Neural cell (in vitro differentiated cells): ENCODE measurements around the gene CALHM5. TPM values are rescaled to one million over a fixed set of nuclear protein-coding genes. Genes with fewer than 3 reads are reported as not detected.

Experiments
- H2AFZ ChIP-seq: fragments of 200-600, 300-800 bp; sonication (generic), shearing (Covaris generic); 2 replicates; pipeline ENCODE4 v1.6.0; 2014; ENCODE audit warnings: low read depth, mild to moderate bottlenecking, antibody characterized with exemption, low read length, moderate library complexity
- H3F3A ChIP-seq: fragments of 200-600 bp; shearing (Covaris generic); 2 replicates; pipeline ENCODE4 v1.6.1; 2016; ENCODE audit warnings: mild to moderate bottlenecking, moderate library complexity, mixed read lengths, antibody characterized with exemption, low read length; ENCODE audit not compliant: insufficient read depth, poor library complexity, severe bottlenecking
- H3K27ac ChIP-seq: fragments of 200-600, 300-800 bp; sonication (generic), shearing (Covaris generic); 2 replicates; pipeline ENCODE4 v1.5.1; 2014; ENCODE audit warnings: mild to moderate bottlenecking, low read length, moderate library complexity
- H3K27me3 ChIP-seq: fragments of 300-800, 200-600 bp; sonication (generic), shearing (Covaris generic); 2 replicates; pipeline ENCODE4 v1.6.0; 2014; ENCODE audit warnings: mild to moderate bottlenecking, low read depth, low read length, moderate library complexity; ENCODE audit not compliant: insufficient read depth
- H3K36me3 ChIP-seq: fragments of 300-800, 200-600 bp; sonication (generic), shearing (Covaris generic); 2 replicates; pipeline ENCODE4 v1.5.1; 2014; ENCODE audit warnings: mild to moderate bottlenecking, antibody characterized with exemption, low read length, moderate library complexity; ENCODE audit not compliant: insufficient read depth
- H3K4me2 ChIP-seq: fragments of 300-800, 200-600 bp; sonication (generic), shearing (Covaris generic); 2 replicates; pipeline ENCODE4 v1.6.0; 2014; ENCODE audit warnings: mild to moderate bottlenecking, low read length
- H3K4me3 ChIP-seq: fragments of 300-800, 200-600 bp; sonication (generic), shearing (Covaris generic); 2 replicates; pipeline ENCODE4 v1.5.1; 2014; ENCODE audit warnings: mild to moderate bottlenecking, low read length, moderate library complexity
- H3K79me2 ChIP-seq: fragments of 200-600 bp; shearing (Covaris generic); replicated peaks from 2 replicates; pipeline ENCODE4 v1.6.0; 2014; ENCODE audit warnings: mild to moderate bottlenecking, low read length, moderate library complexity; ENCODE audit not compliant: insufficient read depth
- H3K9ac ChIP-seq: fragments of 300-800, 200-600 bp; sonication (generic), shearing (Covaris generic); 2 replicates; pipeline ENCODE4 v1.6.1; 2016; ENCODE audit warnings: mild to moderate bottlenecking, low read length, mixed read lengths
- H3K9me2 ChIP-seq: fragments of 200-600 bp; shearing (Covaris generic); 2 replicates; pipeline ENCODE4 v1.6.1; 2016; ENCODE audit warnings: mild to moderate bottlenecking, low read length, mixed read lengths; ENCODE audit not compliant: insufficient read depth
- H3K9me3 ChIP-seq: fragments of 200-600, 300-800 bp; sonication (generic), shearing (Covaris generic); 2 replicates; pipeline ENCODE4 v1.6.1; 2016; ENCODE audit warnings: mild to moderate bottlenecking, mixed run types, low read length, moderate library complexity, mixed read lengths
- H4K20me1 ChIP-seq: fragments of 200-600 bp; shearing (Covaris generic); 2 replicates; pipeline ENCODE4 v1.6.1; 2016; ENCODE audit warnings: mild to moderate bottlenecking, mixed run types; ENCODE audit not compliant: insufficient read depth
- EP300 ChIP-seq: fragments of 450-650 bp; conservative IDR thresholded peaks from 2 replicates; pipeline ENCODE4 v1.6.1; 2014; ENCODE audit warnings: antibody characterized with exemption, mild to moderate bottlenecking, moderate library complexity; ENCODE audit not compliant: poor library complexity, severe bottlenecking
- EZH2 ChIP-seq: fragments of 200-600, 300-800 bp; shearing (Covaris generic), sonication (generic); IDR thresholded peaks from 2 replicates; pipeline ENCODE4 v1.6.1; 2014; ENCODE audit warnings: antibody characterized with exemption, low read length, borderline replicate concordance, mild to moderate bottlenecking; ENCODE audit not compliant: insufficient read depth, poor library complexity, severe bottlenecking
- MXI1 ChIP-seq: fragments of 450-650 bp; conservative IDR thresholded peaks from 2 replicates; pipeline ENCODE4 v1.6.1; 2014; ENCODE audit warnings: antibody characterized with exemption, mild to moderate bottlenecking; ENCODE audit not compliant: poor library complexity, severe bottlenecking
- POLR2AphosphoS5 ChIP-seq: IDR thresholded peaks from 2 replicates; pipeline ENCODE4 v1.6.1; 2012
- RAD21 ChIP-seq: fragments of 450-650 bp; conservative IDR thresholded peaks from 2 replicates; pipeline ENCODE4 v1.6.1; 2014; ENCODE audit warnings: antibody characterized with exemption, mild to moderate bottlenecking, moderate library complexity
- SMC3 ChIP-seq: fragments of 450-650 bp; conservative IDR thresholded peaks from 2 replicates; pipeline ENCODE4 v1.6.1; 2014; ENCODE audit warnings: antibody characterized with exemption, mild to moderate bottlenecking, moderate library complexity; ENCODE audit not compliant: poor library complexity
- TAF1 ChIP-seq: IDR thresholded peaks from 2 replicates; pipeline ENCODE4 v1.6.1; 2012; ENCODE audit warnings: low read depth
- polyA plus RNA-seq: library from polyadenylated mRNA; depleted of rRNA; stranded (reverse); fragments of >200 nt; gene quantifications from 2 replicates; pipeline ENCODE4 v1.2.3, GENCODE V29; 2014
- TF ChIP-seq, protein P1 (sequence below): IDR thresholded peaks from 2 replicates; pipeline ENCODE4 v1.6.1; 2012; ENCODE audit warnings: borderline replicate concordance
- TF ChIP-seq, protein P2 (sequence below): fragments of 450-650 bp; IDR thresholded peaks from 2 replicates; pipeline ENCODE4 v1.5.1; 2014; ENCODE audit warnings: antibody characterized with exemption, mild to moderate bottlenecking, moderate library complexity; ENCODE audit not compliant: poor library complexity, severe bottlenecking

CALHM5 gene
- polyA plus RNA-seq, 1 donor from 2014 or later = 0.07 TPM

DNA sequence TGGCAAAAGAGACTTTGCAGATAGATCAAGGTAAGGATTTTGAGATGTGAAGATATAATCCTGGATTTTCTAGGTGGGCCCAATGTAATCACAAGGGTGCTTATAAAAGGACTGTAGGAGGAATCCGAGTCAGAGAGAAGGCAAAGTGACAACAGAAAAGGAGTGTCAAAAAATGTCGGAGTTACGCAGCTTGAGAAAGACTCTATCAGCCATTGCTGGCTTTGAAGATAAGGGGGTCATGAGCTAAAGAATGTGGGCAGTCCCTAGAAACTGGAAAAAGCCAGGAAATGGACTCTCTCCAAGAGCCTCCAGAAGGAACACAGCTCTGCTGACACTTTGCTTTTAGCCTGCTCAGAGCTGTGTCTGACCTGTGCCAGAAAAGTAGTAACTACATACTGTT is 51.2 kb downstream of the CALHM5 start:
- Histone ChIP-seq H3K27me3 (no peaks in the 10 kb centered on the region), H3K9ac (no peak overlapping the region), H3K4me3 (no peak overlapping the region), H3K36me3 (no peaks in the 10 kb centered on the region), H3K4me2 (no peak overlapping the region), H4K20me1 (no peaks in the 10 kb centered on the region), H3K9me2 (no peaks in the 10 kb centered on the region), H3K27ac (no peak overlapping the region), H3F3A (no peaks in the 10 kb centered on the region), H3K79me2 (no peaks in the 10 kb centered on the region), H3K9me3 (no peaks in the 10 kb centered on the region), H2AFZ (no peak overlapping the region)
- no peak for TF ChIP-seq TAF1
- no peak for TF ChIP-seq RAD21
- TF ChIP-seq POLR2AphosphoS5 = no peak
- no peak for TF ChIP-seq MXI1
- TF ChIP-seq SMC3 = no peak
- TF ChIP-seq EP300 = no peak
- TF ChIP-seq, protein P1, sequence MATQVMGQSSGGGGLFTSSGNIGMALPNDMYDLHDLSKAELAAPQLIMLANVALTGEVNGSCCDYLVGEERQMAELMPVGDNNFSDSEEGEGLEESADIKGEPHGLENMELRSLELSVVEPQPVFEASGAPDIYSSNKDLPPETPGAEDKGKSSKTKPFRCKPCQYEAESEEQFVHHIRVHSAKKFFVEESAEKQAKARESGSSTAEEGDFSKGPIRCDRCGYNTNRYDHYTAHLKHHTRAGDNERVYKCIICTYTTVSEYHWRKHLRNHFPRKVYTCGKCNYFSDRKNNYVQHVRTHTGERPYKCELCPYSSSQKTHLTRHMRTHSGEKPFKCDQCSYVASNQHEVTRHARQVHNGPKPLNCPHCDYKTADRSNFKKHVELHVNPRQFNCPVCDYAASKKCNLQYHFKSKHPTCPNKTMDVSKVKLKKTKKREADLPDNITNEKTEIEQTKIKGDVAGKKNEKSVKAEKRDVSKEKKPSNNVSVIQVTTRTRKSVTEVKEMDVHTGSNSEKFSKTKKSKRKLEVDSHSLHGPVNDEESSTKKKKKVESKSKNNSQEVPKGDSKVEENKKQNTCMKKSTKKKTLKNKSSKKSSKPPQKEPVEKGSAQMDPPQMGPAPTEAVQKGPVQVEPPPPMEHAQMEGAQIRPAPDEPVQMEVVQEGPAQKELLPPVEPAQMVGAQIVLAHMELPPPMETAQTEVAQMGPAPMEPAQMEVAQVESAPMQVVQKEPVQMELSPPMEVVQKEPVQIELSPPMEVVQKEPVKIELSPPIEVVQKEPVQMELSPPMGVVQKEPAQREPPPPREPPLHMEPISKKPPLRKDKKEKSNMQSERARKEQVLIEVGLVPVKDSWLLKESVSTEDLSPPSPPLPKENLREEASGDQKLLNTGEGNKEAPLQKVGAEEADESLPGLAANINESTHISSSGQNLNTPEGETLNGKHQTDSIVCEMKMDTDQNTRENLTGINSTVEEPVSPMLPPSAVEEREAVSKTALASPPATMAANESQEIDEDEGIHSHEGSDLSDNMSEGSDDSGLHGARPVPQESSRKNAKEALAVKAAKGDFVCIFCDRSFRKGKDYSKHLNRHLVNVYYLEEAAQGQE = no peak
- TF ChIP-seq, protein P2, sequence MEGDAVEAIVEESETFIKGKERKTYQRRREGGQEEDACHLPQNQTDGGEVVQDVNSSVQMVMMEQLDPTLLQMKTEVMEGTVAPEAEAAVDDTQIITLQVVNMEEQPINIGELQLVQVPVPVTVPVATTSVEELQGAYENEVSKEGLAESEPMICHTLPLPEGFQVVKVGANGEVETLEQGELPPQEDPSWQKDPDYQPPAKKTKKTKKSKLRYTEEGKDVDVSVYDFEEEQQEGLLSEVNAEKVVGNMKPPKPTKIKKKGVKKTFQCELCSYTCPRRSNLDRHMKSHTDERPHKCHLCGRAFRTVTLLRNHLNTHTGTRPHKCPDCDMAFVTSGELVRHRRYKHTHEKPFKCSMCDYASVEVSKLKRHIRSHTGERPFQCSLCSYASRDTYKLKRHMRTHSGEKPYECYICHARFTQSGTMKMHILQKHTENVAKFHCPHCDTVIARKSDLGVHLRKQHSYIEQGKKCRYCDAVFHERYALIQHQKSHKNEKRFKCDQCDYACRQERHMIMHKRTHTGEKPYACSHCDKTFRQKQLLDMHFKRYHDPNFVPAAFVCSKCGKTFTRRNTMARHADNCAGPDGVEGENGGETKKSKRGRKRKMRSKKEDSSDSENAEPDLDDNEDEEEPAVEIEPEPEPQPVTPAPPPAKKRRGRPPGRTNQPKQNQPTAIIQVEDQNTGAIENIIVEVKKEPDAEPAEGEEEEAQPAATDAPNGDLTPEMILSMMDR = no peak

DNA sequence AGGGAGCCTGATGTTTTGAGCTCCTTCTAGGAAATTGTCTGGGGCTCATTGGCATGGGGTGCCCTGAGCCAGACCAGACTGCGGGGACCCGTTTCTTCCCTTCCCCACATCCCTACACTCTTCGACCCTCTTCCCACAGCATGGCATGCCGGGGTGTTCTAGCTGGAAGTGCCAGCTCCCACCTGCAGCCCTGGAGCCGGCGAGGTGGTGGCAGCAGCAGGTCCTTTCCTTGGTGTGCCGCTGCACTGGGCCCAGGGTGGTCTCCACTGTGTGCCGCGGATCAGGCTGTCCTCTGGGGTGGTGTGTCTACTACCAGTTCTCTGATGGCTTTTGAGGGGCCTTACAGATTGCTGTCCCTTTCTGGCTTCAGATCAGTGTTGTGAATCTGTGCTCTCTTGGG is 52.4 kb downstream of the CALHM5 start:
- TF ChIP-seq TAF1 (no peak), MXI1 (no peak), EZH2 (no peak), EP300 (no peak), RAD21 (no peak), POLR2AphosphoS5 (no peak), SMC3 (no peak)
- TF ChIP-seq, protein P2 = no peak
- TF ChIP-seq, protein P1 = no peak
- H3K27me3 ChIP-seq = no peaks in the 10 kb centered on the region
- H3K27ac ChIP-seq = no peak overlapping the region

More for the DNA sequence above, 52.4 kb downstream of the CALHM5 start:
- Histone ChIP-seq H3K79me2 (no peaks in the 10 kb centered on the region), H4K20me1 (no peaks in the 10 kb centered on the region), H3K4me3 (no peak overlapping the region), H3K9me3 (no peaks in the 10 kb centered on the region), H2AFZ (no peak overlapping the region), H3K36me3 (no peaks in the 10 kb centered on the region), H3K4me2 (no peak overlapping the region), H3K9me2 (no peaks in the 10 kb centered on the region), H3K9ac (no peak overlapping the region), H3F3A (no peaks in the 10 kb centered on the region)
